Right lobe of liver (tissue), 6 donors: ENCODE results near the gene AOAH. TPM values are rescaled to one million over a fixed set of nuclear protein-coding genes. Genes with fewer than 3 reads are reported as not detected.

ENCODE experiments used
- ATAC-seq, 4 donors: fragments of 200-7000 bp; cut with Tn5 transposase; one replicate each; pipeline ENCODE4 v1.9.1; 2020; ENCODE audit warnings: mild to moderate bottlenecking in 4 of 4, moderate library complexity in 4 of 4
- DNase-seq, 3 donors: peaks; one replicate each; pipeline ENCODE4 v3.0.0-alpha.2; 2020
- H3K27ac ChIP-seq, 3 donors: fragments of 200-600 bp; one replicate each; pipeline ENCODE4 v1.8.0; 2022
- H3K27me3 ChIP-seq, 2 donors: fragments of 200-600 bp; one replicate each; pipeline ENCODE4 v1.8.0; 2022
- H3K36me3 ChIP-seq, 4 donors: fragments of 200-600 bp; sonication (generic) in 1 of 4; one replicate each; pipeline versions ENCODE4 v1.5.1 to v1.8.0; 2017 to 2022; ENCODE audit warnings: control low read depth in 1 of 4
- H3K4me1 ChIP-seq, 4 donors: fragments of 200-600 bp; sonication (generic) in 1 of 4; one replicate each; pipeline versions ENCODE4 v1.5.1 to v1.8.0; 2017 to 2022; ENCODE audit warnings: control low read depth in 1 of 4
- H3K4me3 ChIP-seq, 3 donors: fragments of 200-600 bp; one replicate each; pipeline ENCODE4 v1.8.0; 2022
- H3K9me3 ChIP-seq, 4 donors: fragments of 200-600 bp; sonication (generic) in 1 of 4; one replicate each; pipeline versions ENCODE4 v1.5.1 to v1.8.0; 2017 to 2022; ENCODE audit warnings: control low read depth in 1 of 4
- POLR2A ChIP-seq: fragments of 450-650 bp; IDR thresholded peaks from one replicate; pipeline ENCODE4 v1.6.1; 2017; ENCODE audit warnings: antibody characterized with exemption, mild to moderate bottlenecking
- WGBS: methylation state at CpG from one replicate; pipeline ENCODE4 v1.1.6; 2018; ENCODE audit warnings: low coverage, low lambda C conversion rate; ENCODE audit not compliant: insufficient coverage; ENCODE audit errors: missing lambda C conversion rate; 5-methylcytosine and 5-hydroxymethylcytosine counted together
- intact Hi-C, 2 donors: fragments of 100-400 bp; cut with DNase I; formaldehyde crosslinking; loops; one replicate each; pipeline versions ENCODE4 v1.11.2 to v1.14.1; 2022
- total RNA-seq, 6 experiments: library from RNA; depleted of rRNA in 2 of 6; stranded (reverse); fragments of >200 nt in 2 of 6; fragmentation: NEBNext Ultra II Directional in 3 of 6; extraction: Animal tissue kit (Norgen Biotek cat#: 25700) in 3 of 6; gene quantifications; one replicate each; pipeline versions ENCODE4 v1.1.0 to v1.2.4, GENCODE V29; 2016 to 2023
- TF ChIP-seq, protein P1 (sequence below), 4 donors: fragments of 200-600 bp in 3 of 4; fragments of 450-650 bp in 1 of 4; IDR thresholded peaks; one replicate each; pipeline versions ENCODE4 v1.5.1 to v1.8.0; 2016 to 2022; ENCODE audit warnings: antibody characterized with exemption in 4 of 4, mild to moderate bottlenecking in 2 of 4
- donor health status: DM: no; HTN: yes; CAD: no.
- donor health status: DM: no; HTN: no; CAD: no.
- donor health status: DM: no; HTN: no; CAD: no.
- donor health status: DM: no; HTN: yes; CAD: no.
- donor health status: DM: no; HTN: yes; CAD: no.

AOAH gene
- total RNA-seq, 6 experiments from 2014 or later, result 2.9 to 11.3 (median 6.4) TPM

DNA sequence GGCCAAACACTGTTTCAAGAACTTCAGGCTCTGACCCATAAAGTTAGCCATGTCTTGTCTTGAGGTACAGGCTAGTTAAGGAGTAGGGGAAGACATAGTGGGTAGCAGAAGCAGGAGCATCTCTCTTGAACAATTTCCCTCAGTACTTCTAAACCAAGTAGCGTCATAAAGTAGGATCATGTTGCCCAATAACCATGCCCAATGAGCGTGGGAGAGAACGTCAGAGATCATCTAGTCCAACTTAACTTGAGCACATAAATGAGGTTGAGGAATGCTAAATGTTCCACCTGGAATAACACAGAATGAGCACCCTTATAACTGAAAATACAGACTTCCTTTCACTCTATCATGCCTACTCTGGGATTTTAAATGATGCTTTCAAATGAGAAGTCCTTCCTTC is 134.9 kb downstream of the AOAH start:
- TF ChIP-seq POLR2A, result no peak
- TF ChIP-seq, protein P1, sequence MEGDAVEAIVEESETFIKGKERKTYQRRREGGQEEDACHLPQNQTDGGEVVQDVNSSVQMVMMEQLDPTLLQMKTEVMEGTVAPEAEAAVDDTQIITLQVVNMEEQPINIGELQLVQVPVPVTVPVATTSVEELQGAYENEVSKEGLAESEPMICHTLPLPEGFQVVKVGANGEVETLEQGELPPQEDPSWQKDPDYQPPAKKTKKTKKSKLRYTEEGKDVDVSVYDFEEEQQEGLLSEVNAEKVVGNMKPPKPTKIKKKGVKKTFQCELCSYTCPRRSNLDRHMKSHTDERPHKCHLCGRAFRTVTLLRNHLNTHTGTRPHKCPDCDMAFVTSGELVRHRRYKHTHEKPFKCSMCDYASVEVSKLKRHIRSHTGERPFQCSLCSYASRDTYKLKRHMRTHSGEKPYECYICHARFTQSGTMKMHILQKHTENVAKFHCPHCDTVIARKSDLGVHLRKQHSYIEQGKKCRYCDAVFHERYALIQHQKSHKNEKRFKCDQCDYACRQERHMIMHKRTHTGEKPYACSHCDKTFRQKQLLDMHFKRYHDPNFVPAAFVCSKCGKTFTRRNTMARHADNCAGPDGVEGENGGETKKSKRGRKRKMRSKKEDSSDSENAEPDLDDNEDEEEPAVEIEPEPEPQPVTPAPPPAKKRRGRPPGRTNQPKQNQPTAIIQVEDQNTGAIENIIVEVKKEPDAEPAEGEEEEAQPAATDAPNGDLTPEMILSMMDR (IDR thresholded peaks at IDR 0.05), result no peak
- no peaks in the 10 kb centered on the region for H3K4me1 ChIP-seq
- intact Hi-C loops, result no loop called here
- no peak for ATAC-seq
- H3K9me3 ChIP-seq, result no peaks in the 10 kb centered on the region
- 74% methylated on average over 3 of the region's 3 CpGs for WGBS
- H3K4me3 ChIP-seq, result no peak overlapping the region
- no peaks in the 10 kb centered on the region for H3K36me3 ChIP-seq
- no peak for DNase-seq
- H3K27me3 ChIP-seq, result no peaks in the 10 kb centered on the region
- no peak overlapping the region for H3K27ac ChIP-seq

DNA sequence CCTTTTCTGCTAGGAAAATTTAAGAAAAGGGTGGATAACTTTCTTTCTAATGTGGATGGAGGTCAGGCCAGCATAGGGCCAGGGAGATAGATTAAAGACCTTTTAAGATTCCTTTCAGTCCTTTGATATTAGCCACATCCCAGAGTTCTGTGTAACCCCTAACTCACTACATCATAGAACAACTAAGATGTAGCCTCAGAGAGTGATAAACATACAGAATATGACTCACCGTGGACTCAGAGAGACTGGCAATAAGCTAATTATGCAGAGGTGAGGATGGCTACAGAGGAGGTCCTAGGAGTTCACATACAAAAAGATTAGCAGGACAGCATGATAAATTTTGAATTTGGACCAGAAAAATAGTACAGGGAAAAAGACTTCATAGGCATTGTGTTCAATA is 141.0 kb downstream of the AOAH start:
- Histone ChIP-seq H3K36me3 (no peaks in the 10 kb centered on the region), H3K9me3 (no peaks in the 10 kb centered on the region), H3K4me1 (no peaks in the 10 kb centered on the region), H3K4me3 (no peak overlapping the region), H3K27ac (no peak overlapping the region), H3K27me3 (no peaks in the 10 kb centered on the region)
- intact Hi-C loops, result no loop called here
- ATAC-seq (no peak), DNase-seq (no peak)
- TF ChIP-seq, protein P1 (IDR thresholded peaks at IDR 0.05), result no peak
- no peak for TF ChIP-seq POLR2A
- WGBS, result 54% methylated on average over 1 of the region's 1 CpG

DNA sequence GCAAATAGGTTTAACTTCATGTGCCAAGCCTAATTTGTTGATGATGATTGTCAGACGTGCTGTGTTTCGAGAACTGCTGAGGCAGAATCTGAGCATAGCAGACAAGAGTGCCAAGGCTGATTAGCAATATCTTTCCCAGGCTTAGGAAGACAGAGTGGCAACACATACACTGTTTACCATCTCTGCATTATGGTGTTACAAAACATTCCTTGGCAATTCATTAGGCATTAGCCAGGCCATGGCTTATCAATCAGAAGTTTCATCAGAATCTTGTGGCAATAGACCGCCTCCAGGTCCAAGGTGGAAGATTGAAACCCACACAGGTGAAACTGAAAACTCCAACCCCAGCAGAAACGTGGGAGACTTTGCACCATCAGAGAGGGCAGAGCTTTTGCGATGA is 148.5 kb downstream of the AOAH start:
- DNase-seq (no peak), ATAC-seq (peak in 3 of 4 donors; percentile 66 to 77 (median 68))
- peaks cover 0 to 11% (median 0%) of the 10 kb centered on the region in 4 donors for H3K4me1 ChIP-seq
- H3K27me3 ChIP-seq, result no peaks in the 10 kb centered on the region
- H3K4me3 ChIP-seq, result no peak overlapping the region
- no peaks in the 10 kb centered on the region for H3K9me3 ChIP-seq
- H3K27ac ChIP-seq, result no peak overlapping the region
- intact Hi-C loops, result no loop called here
- H3K36me3 ChIP-seq, result no peaks in the 10 kb centered on the region
- TF ChIP-seq, protein P1 (IDR thresholded peaks at IDR 0.05), result no peak
- TF ChIP-seq POLR2A, result no peak
- 43% methylated on average over 5 of the region's 5 CpGs for WGBS

DNA sequence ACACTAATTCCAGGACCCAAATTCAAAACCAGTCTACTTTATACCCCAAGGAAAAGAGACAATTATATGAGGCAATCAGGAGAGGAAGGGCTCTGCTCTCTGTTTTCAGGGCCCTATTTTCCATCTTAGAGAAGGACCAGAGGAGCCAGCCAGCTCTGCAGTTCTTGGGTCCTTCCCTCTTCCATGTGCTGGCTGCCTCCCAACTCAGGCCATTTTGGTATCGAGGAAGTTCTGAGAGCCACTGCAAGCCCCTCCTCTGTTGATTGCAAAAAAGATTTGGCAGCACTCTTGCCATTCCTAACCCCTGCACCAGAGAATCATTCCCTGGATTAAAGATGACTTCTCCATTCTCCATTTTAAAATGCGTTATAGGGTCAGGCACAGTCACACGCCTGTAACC is 151.2 kb downstream of the AOAH start:
- no peak for DNase-seq
- no peak overlapping the region for H3K27ac ChIP-seq
- intact Hi-C loops, result no loop called here
- peak in 2 of 4 donors; percentile 32 to 37 for ATAC-seq
- no peaks in the 10 kb centered on the region for H3K27me3 ChIP-seq
- H3K36me3 ChIP-seq, result no peaks in the 10 kb centered on the region
- TF ChIP-seq, protein P1 (IDR thresholded peaks at IDR 0.05), result no peak
- TF ChIP-seq POLR2A, result no peak
- H3K4me3 ChIP-seq, result no peak overlapping the region
- no peaks in the 10 kb centered on the region for H3K9me3 ChIP-seq
- 75% methylated on average over 3 of the region's 3 CpGs for WGBS
- H3K4me1 ChIP-seq, result peaks cover 0 to 11% (median 0%) of the 10 kb centered on the region in 4 donors

DNA sequence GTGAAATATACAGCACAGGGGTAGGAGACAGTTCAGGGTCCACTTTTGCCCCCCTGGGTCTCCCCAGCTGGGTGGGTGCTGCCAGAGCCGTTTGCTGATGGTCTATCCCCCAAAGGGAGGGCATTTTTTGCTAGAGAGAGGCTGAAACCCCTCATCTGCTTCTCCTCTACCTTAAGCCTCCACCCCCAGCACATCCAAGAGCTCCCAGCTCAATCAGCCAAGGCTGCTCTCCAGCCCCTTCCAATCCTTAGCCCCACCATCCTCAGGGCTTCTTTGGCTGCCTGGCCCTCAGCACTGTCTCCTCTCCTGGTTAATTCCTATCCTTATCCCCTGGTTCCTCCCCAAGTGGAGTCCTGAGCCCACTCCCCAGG is 153.1 kb downstream of the AOAH start:
- intact Hi-C loops, result no loop called here
- ATAC-seq, result no peak
- DNase-seq, result no peak
- no CpG with 5 or more reads among the region's 1 CpG for WGBS
- no peaks in the 10 kb centered on the region for H3K9me3 ChIP-seq
- H3K27ac ChIP-seq, result no peak overlapping the region
- H3K4me3 ChIP-seq, result no peak overlapping the region
- H3K36me3 ChIP-seq, result no peaks in the 10 kb centered on the region
- no peaks in the 10 kb centered on the region for H3K27me3 ChIP-seq
- H3K4me1 ChIP-seq, result peaks cover 0 to 16% (median 0%) of the 10 kb centered on the region in 4 donors
- TF ChIP-seq POLR2A, result no peak
- TF ChIP-seq, protein P1 (IDR thresholded peaks at IDR 0.05), result no peak
